HG03571 (cell line): ENCODE measurements around the gene LRTM2.

Source experiments
- ATAC-seq: cut with Tn5 transposase; IDR thresholded peaks from one replicate; pipeline ENCODE4 v1.9.1; 2021; ENCODE audit not compliant: unreplicated experiment

Gene LRTM2

DNA sequence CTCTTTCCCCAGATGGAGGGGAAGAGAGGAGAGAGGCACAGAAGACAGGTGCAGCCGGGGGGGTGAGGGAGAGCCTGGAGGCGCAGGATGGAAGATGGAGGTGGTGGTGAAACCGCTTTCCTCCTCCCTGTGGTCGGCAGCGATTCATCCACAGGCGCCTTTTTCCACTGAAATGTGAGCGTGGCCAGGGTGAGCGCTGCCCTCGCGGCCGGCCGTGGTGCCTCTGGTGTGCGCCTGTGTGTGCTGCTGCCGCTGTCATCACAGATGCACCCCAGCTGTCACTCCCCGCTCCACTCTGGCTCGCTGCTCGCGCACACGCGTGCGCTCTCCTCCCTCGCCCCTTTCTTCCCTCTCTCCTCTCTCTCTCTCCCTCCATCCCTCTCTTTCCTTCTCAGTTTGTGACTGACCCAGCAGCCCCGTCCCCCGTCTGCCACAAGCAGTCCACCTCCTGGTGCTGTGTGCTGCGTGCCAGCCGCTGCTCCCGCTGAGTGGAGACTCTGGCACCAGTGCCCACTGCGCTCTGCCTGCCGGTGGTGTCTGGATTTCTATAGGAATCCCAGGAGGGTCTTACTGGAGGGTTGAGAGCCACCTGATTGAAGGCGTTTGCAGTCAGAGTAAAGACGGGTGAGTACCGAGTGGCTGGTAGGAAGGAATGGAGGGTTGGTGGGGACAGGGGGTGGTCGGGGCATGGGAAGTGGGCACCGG is at the start of gene LRTM2:
LRTM2 (plus strand) TSS at position 375 of the 705 bp plus-strand sequence. CDS start 7,584 bp downstream, outside the sequence.
- ATAC-seq, result no peak

- ATAC-seq, result no peak
These were observed 46.3 kb upstream of the LRTM2 start for GRCh38 chr12:1773937-1774655.

DNA sequence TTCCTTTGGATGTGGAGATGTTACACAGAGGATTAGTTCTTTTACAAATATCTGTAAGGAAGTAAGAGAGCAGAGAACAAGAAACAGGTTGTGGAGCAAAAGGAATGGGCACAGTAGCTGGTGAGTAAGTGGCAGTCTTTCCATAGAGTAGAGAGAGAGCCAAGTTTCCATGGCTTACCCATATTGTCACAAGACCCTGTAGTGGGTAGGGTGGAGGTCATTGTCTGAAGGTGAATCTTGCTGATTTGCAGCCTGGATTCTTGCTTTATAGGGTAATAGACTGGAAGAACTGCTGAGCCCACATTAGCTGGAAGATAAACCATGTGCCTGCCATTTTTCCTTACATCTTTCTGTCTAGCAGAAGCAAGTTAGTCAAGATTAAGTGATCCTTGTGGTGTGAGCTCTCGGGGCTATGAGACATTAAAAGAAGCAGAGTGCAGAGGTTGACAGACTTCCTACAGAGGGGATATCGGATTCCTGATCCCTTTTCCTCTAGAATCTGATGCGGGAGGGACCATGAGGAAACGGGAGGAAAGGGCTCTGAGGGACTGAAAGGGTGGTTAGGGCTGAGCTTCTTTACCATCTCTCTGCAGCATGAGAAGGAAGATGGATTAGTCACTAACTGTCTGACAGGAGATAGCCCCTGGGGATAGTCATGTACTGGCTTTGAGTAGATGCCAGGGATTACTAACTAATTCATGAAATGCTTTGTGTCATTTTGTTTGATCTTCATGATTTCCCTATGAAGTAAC is 44.0 kb upstream of the LRTM2 start:
- ATAC-seq, result no peak

GRCh38 chr12:1777798-1778197 is 42.6 kb upstream of the LRTM2 start:
- ATAC-seq, result no peak

GRCh38 chr12:1778911-1779310 is 41.5 kb upstream of the LRTM2 start:
- no peak for ATAC-seq

DNA sequence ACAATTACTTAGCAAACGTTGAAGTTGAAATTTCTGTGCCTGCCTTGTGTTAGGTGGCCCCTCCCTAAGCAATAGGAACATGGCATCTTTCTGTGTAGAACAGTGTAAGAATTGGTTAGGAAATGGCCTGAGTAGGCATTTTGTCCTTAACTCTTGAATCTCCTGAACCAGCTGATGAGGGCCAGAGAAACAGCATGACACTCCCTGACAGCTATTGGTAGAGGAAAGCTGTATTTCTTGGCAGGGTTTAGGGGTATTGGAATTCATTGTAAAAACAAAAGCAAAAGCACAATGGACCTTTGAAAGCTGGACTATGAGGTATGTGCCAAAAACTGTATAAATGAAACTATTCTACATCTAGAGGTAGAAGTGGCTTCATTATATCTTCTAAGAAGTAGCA is 40.6 kb upstream of the LRTM2 start:
- no peak for ATAC-seq

- ATAC-seq, result no peak
These were observed 38.6 kb upstream of the LRTM2 start for GRCh38 chr12:1781772-1782171.

GRCh38 chr12:1782215-1782614 is 38.1 kb upstream of the LRTM2 start:
- ATAC-seq, result no peak

GRCh38 chr12:1787714-1788113 is 32.7 kb upstream of the LRTM2 start:
- no peak for ATAC-seq

- ATAC-seq, result no peak
These were observed 29.9 kb upstream of the LRTM2 start for GRCh38 chr12:1790444-1790843.

DNA sequence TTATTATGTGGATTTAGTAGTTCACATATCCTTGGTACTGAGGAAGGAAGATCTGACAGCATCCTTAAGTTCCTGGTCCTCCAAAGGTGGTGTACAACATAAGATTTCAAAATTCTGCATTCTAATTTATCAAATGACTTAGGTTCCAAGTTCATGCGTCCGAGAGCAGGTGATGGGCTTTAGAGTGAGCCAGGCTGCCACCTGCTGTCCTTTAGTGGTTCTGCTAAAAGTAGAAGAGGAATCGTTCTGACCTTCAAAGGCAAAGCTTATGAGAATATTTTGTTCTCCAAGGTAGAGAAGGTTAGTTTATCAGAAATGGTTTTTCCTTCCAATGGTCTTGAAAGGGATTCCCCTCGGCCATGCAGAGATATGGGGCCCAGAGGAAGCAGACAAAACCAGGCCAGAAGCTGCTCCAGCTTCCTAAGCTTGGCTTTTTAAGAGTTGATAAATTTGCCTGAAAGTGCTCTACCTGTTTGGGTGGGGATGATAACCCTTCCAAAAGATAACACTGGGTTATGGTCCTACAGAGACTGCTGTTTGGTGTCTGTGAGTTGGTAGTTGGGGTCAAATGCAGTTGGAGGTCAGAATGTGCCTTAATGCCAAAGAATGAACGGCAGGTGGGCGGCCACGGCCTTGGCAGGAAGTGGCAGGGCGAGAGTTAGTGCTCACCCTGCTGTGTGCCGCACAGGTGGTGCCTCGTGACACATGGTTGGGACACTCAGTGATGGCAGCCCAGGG is 29.1 kb upstream of the LRTM2 start:
- ATAC-seq, result no peak

DNA sequence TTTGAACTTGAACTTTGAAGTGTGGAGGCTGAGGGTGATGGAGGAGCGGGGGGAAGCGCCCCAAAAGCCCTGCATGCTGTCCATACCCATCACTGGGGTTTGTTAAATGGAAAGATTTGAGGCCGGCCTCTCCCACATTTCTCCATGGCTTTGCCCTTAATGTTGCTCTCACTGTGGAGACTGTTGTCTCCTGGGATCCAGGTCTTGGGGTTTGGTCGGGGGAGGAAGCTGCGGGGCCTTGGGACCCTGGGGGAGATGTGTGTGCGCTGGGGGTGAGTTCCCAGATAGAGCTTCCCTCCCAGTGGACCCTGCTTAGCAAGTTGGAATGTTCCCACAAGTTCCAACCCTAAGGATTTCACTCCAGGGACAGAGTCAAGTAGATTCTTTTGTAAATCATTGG is 28.0 kb upstream of the LRTM2 start:
- no peak for ATAC-seq

DNA sequence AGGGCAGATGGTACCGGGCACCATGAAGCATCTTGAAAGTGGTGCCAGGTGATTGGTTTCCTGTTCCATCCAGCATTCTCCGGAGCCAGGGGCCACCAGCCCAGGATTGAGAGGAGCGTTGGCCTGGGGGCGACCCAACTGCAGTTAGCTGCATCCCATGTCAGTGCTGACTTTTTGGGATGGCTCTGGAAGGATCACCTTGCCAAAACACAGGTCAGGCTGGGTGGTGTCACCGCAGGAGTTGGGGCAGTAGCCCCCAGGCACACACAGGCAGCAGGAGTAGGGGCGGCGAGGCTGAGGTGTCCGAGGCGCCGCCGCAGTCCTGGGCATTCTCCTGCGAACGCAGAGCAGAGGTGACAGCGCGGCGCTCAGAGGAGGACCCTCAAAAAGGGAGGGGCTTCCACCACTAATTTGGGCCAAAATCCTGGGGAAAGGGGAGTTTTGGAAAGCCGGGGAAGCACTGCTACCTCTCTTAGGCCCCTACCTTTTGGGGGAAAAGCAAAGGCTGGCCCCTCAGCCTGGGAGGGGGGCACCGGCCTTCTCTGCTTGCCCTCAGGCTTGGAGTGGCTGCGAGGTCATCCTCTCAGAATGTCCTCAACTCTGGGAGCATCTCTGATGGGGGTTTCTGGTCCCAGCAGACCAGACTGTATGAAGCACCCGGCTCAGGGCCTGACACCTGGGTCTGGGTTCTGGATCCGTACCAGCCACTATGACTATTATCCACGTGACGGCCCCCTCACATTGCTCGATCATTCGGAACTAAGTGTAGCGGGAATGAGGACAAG is 26.7 kb upstream of the LRTM2 start:
- no peak for ATAC-seq

DNA sequence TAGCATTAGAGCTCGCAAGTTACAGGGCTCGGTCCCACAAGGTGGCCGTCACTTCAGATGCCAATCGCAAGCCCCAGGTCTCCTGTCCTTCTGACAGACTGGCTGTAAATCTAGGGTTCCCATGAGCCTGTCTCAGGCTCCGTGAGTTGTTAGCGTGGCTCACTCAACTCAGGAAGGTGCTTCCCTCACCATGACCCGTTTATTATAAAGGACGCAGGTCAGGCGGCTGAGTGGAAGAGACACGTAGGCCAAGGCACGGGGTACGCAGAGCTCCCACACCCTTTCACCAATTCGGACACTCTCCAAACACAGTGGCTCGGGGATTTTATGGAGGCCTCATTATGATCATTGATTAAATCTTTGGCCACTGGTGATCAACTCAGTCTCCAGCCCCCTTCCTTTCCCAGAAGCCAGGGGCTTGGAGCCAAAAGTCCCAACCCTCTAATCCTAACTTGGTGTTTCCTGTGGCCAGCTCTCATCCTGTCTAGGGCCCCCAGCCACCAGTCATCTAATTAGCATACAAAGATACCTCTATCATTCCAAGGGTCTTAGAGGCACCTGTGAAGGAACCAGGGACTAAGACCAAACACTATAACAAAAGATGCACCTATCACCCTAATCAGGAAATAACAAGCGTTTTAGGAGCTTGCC is 25.8 kb upstream of the LRTM2 start:
- ATAC-seq, result no peak

- no peak for ATAC-seq
These were observed 25.1 kb upstream of the LRTM2 start for GRCh38 chr12:1795221-1795784.

DNA sequence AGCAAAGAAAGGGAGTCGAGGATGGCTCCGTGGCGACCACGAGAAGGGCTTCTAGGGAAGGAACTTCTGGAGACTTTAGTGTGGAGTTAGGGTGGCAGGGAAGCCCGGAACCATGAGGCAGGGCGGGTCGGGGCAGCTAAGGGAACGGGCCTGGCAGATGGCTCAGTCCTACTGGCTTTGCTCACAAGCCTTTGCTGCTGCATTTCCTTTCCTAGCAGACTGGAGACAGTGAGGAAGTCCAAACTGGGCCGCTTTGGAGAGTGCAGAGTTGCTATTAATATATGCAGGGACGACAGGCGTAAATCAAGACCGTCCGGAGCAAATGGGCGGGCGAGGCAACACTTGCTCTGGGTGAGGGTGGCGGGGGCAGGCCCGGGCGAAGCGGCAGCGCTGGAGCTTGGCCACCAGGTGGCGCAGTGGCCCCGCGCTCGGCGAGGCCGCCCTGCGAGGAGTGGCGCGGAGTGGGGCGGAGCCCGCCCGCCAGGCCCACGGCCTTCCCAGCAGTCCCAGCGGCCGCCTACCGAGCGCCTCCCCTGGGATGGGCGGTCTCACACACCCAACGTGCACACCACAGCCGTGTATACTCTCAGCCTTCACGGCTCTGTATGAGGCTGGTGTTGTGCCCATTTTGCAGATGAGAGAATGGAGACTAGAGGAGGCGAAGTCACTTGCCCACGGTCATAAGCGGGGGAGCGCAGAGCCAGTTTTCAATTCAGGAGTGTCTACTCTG is 24.4 kb upstream of the LRTM2 start:
- peak; percentile 88 for ATAC-seq

- ATAC-seq, result peak; percentile 12
These were observed 23.8 kb upstream of the LRTM2 start for GRCh38 chr12:1796515-1797010.

DNA sequence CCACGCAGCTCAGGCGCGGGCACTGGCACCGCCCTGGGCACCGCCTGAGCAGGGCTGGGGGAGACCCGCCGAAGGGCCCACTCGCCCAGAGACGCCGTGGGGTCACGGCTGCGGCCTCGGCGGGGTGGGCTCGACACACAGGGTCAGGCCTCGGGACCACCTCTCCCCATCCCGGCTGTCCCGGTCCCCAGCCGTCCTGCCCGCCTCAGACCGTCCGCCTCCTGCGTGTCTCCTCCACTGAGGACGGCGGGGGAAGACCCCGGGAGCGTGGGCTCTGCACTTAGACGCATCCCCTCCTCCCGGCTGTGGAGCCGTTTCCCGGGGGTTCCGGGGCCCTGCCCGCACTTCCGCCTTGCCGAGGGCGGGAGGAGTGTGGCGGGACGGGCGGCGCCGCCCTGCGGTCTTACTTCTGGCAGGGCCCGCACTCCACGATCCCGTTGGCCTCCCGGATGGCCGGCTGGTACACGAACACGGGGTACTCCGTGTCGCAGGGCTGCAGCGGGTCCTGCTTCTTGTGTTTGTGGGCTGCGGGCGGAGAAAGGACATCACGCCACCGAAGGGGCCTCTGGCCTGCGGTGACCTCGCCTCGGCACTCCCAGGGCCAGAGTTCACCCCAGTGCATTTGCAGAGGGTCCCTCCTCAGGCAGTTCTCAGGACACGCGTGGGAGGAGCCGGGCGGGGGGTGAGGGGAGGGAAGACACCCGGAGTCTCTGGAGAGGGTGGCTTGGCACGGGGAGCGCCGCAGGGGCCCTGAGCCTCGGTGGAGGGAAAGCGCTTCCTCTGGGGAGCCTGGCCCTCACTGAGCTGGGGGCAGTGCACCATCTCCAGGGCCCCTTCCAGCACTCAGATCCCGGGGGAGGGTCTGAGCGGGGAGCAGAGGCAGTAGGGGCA is 23.1 kb upstream of the LRTM2 start:
- ATAC-seq, result no peak
